K562 treated with DMSO at 1 percent for 4 hours (cell line): ENCODE results near the gene MTMR10. TPM values are rescaled to one million over a fixed set of nuclear protein-coding genes. Genes with fewer than 3 reads are reported as not detected.

Experiments
- total RNA-seq: library from RNA; unstranded; fragments of 300-600 nt; gene quantifications from 2 replicates; pipeline ENCODE4 v1.2.3, GENCODE V29; 2022; ENCODE audit not compliant: insufficient read depth

Gene MTMR10
- total RNA-seq: 2.7 and 3.5 TPM in 2 replicates

GRCh38 chr15:30991255-30992235 lies at the start of gene MTMR10:
Gene MTMR10 (minus strand): TSS chr15:30991628. CDS start chr15:30991506, 122 bp downstream.

GRCh38 chr15:30903497-30904187 lies 87.8 kb downstream of the MTMR10 start, which contains the start of gene FAN1:
Gene FAN1 (plus strand): TSS chr15:30903915. CDS start chr15:30904664, 749 bp downstream.

Other genes starting within 250 kb of the MTMR10 start
- gene FAN1, start 87.7 kb downstream of the MTMR10 start, total RNA-seq: 8.9 and 9.4 TPM in 2 replicates
- not detected in 2 replicates for gene TRPM1, start 110.1 kb upstream of the MTMR10 start, total RNA-seq